D721Med (cell line): ENCODE data around the gene TEDC2.

ENCODE experiments used
- DNase-seq: peaks from one replicate; pipeline ENCODE4 v3.0.0; 2011; ENCODE audit warnings: low spot score; ENCODE audit not compliant: insufficient read length
- FAIRE-seq: peaks from 2 replicates; lab custom pipeline; 2011; peaks lifted over from hg19 to GRCh38; lab: Jason Lieb, UNC
- CTCF ChIP-seq: IDR thresholded peaks from 2 replicates; pipeline ENCODE4 v1.5.1; 2012; ENCODE audit warnings: mild to moderate bottlenecking, control low read depth; ENCODE audit not compliant: insufficient read depth; ENCODE audit errors: missing control alignments

Gene TEDC2

GRCh38 chr16:2511128-2511800 is 51.4 kb downstream of the TEDC2 start:
- no peak for TF ChIP-seq CTCF
- FAIRE-seq (no peak), DNase-seq (no peak)

GRCh38 chr16:2511996-2512734 is 52.3 kb downstream of the TEDC2 start:
- TF ChIP-seq CTCF, result no peak
- no peak for FAIRE-seq
- no peak for DNase-seq

- FAIRE-seq (no peak), DNase-seq (no peak)
- no peak for TF ChIP-seq CTCF
These were observed 53.0 kb downstream of the TEDC2 start for GRCh38 chr16:2512735-2513404.

- DNase-seq, result peak; percentile 99
- no peak for FAIRE-seq
- TF ChIP-seq CTCF, result no peak
These were observed 53.8 kb downstream of the TEDC2 start, which contains the start of gene ATP6V0C for GRCh38 chr16:2513405-2514332. TSS of gene ATP6V0C (plus strand) at chr16:2513952. CDS start at chr16:2514104, 152 bp downstream.
